ENCODE results near the gene GPR151. TPM values are rescaled to one million over a fixed set of nuclear protein-coding genes. Genes with fewer than 3 reads are reported as not detected.

GPR151 gene
- total and polyA plus RNA-seq, 2 of the 8 experiments (the other 6 are each of a cell fraction or from before 2014, with no cell fraction given): 0.03 TPM; not detected in 1

GRCh38 chr5:146540414-146540813 is 24.4 kb upstream of the GPR151 start (continued):
- no peak for TF ChIP-seq MAX (IDR thresholded peaks at IDR 0.05)
- TF ChIP-seq NRF1 (IDR thresholded peaks at IDR 0.05; ENCODE audit: low read depth, low read length): no peak
- no peak for TF ChIP-seq ATF3 (IDR thresholded peaks at IDR 0.05; ENCODE audit: insufficient read depth, low read depth, low read length)
- no peak for TF ChIP-seq TCF12 (IDR thresholded peaks at IDR 0.05; ENCODE audit: low read depth, low read length)
- TF ChIP-seq CEBPB (IDR thresholded peaks at IDR 0.05; ENCODE audit: low read depth, low read length): no peak
